ENCODE measurements around the gene NDUFAF8. TPM values are rescaled to one million over a fixed set of nuclear protein-coding genes. Genes with fewer than 3 reads are reported as not detected.

NDUFAF8 gene
- total RNA-seq, 4 donors from 2014 or later: 28.7 to 56.7 (median 37.5) TPM

GRCh38 chr17:81282141-81282540, 43.0 kb downstream of the NDUFAF8 start:
- ATAC-seq (ENCODE audit: low FRiP score) (no peak), DNase-seq (ENCODE audit: low spot score) (no peak)
- TF ChIP-seq, protein P1, sequence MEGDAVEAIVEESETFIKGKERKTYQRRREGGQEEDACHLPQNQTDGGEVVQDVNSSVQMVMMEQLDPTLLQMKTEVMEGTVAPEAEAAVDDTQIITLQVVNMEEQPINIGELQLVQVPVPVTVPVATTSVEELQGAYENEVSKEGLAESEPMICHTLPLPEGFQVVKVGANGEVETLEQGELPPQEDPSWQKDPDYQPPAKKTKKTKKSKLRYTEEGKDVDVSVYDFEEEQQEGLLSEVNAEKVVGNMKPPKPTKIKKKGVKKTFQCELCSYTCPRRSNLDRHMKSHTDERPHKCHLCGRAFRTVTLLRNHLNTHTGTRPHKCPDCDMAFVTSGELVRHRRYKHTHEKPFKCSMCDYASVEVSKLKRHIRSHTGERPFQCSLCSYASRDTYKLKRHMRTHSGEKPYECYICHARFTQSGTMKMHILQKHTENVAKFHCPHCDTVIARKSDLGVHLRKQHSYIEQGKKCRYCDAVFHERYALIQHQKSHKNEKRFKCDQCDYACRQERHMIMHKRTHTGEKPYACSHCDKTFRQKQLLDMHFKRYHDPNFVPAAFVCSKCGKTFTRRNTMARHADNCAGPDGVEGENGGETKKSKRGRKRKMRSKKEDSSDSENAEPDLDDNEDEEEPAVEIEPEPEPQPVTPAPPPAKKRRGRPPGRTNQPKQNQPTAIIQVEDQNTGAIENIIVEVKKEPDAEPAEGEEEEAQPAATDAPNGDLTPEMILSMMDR (IDR thresholded peaks at IDR 0.05): no peak

GRCh38 chr17:81282876-81283275, 43.8 kb downstream of the NDUFAF8 start:
- no peak for ATAC-seq (ENCODE audit: low FRiP score)
- DNase-seq (ENCODE audit: low spot score): no peak
- TF ChIP-seq, protein P1 (IDR thresholded peaks at IDR 0.05): no peak

DNA sequence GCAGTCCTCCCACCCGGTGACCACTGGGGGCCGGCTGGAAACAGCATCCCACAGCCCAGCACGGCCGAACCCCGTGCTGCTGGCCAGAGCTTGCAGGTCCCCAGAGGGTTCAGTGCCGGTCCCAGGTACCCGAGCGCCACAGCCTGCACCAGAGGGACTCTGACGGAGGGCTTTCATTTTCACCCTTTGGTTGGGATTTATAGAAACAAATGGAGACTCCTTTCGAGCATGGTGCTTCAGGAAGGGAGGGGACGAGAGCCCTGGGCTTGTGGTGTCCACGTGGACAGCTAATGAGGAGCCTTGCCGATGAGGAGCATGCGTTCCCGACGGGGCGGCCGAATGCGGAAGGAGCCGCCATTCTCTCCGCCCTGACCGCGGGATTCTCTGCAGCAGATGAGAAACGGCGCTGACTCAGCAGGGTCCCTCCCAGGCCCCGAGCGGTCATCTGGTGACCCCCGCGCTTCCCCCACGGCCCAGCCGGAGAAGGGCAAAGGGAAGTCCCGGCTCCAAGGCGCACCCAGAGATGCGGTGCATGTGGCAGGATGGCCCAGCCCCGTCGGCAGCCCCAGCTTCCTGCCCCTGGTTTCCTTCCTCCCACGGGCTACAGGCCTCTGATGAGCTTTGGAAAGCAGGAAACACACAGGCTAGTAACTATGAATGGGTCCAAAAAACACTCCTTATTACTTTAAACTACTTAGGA, 46.2 kb downstream of the NDUFAF8 start:
- DNase-seq (ENCODE audit: low spot score) (peak; percentile 52), ATAC-seq (ENCODE audit: low FRiP score) (peak; percentile 43)
- TF ChIP-seq, protein P1 (IDR thresholded peaks at IDR 0.05): no peak

- ATAC-seq (ENCODE audit: low FRiP score) (no peak), DNase-seq (ENCODE audit: low spot score) (no peak)
- TF ChIP-seq, protein P1 (IDR thresholded peaks at IDR 0.05): no peak
These were observed 46.8 kb downstream of the NDUFAF8 start for GRCh38 chr17:81285894-81286293.

DNA sequence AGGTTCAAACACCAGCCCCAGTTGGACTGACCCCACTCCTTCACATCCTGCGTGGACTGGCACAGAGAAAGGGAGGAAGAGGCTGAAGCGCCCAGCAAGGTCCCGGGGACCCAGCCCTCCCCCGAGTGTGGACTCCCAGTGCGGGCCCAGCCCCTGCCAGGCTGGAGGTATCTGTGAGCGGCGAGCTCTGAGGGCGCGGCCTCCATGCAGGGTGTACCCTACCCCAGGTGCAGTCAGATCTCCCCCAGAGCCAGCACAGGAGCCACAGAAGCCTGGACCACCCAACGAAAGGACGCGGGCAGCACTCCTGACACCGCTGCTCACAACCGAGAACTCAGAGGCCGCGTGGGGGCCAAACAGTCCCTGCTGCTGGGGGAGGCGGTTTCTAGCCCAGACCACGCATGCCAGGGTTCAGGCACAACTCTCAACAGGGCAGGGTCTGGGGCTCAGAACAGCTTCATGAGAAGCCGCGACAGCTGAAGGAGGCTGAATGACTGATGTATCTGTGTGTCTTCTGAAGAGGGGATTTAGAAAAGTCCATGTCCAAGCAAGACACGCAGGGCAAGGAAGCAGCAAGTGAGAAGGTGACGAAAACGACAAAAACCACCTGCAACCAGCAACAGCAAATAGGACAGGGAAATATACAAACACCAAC, 47.5 kb downstream of the NDUFAF8 start:
- DNase-seq (ENCODE audit: low spot score): no peak
- TF ChIP-seq, protein P1 (IDR thresholded peaks at IDR 0.05): no peak
- no peak for ATAC-seq (ENCODE audit: low FRiP score)

GRCh38 chr17:81287152-81287551, 48.0 kb downstream of the NDUFAF8 start:
- DNase-seq (ENCODE audit: low spot score) (no peak), ATAC-seq (ENCODE audit: low FRiP score) (no peak)
- TF ChIP-seq, protein P1 (IDR thresholded peaks at IDR 0.05): no peak

All from omental fat pad (tissue), 4 donors.